Stimulated activated CD4-positive, alpha-beta T cell treated with anti-CD3 and anti-CD28 coated beads, Interleukin-1b, Interleukin-23, amount 100 ng/mL, for 4 hours (primary cell): Measurements from ENCODE around the gene FAM13C.
"Not testable (repeated sequence)": the region's sequence is repeated elsewhere in the genome, so short reads cannot be mapped to it uniquely, and the experiment has no call there.

Source experiments
- DNase-seq, 2 donors: peaks; one replicate each; pipeline ENCODE4 v3.0.0-alpha.2; 2020; ENCODE audit warnings: low read depth in 2 of 2

The FAM13C gene

GRCh38 chr10:59276919-59277318, 85.4 kb downstream of the FAM13C start:
- DNase-seq, result no peak

GRCh38 chr10:59276133-59276532, 86.2 kb downstream of the FAM13C start:
- DNase-seq, result no peak

- DNase-seq, result no peak
Observed at GRCh38 chr10:59273445-59273844, 88.9 kb downstream of the FAM13C start.

GRCh38 chr10:59272061-59272460, 90.3 kb downstream of the FAM13C start:
- no peak for DNase-seq

- DNase-seq, result no peak
Observed at GRCh38 chr10:59271160-59271559, 91.2 kb downstream of the FAM13C start.

GRCh38 chr10:59270492-59270891, 91.9 kb downstream of the FAM13C start:
- DNase-seq, result no peak

GRCh38 chr10:59269651-59270050, 92.7 kb downstream of the FAM13C start:
- no peak for DNase-seq

- no peak for DNase-seq
Observed at GRCh38 chr10:59268460-59268859, 93.9 kb downstream of the FAM13C start.

- no peak for DNase-seq
Observed at GRCh38 chr10:59266321-59266720, 96.0 kb downstream of the FAM13C start.

GRCh38 chr10:59265141-59265540, 97.2 kb downstream of the FAM13C start:
- DNase-seq, result no peak

- DNase-seq, result no peak
Observed at GRCh38 chr10:59258890-59259289, 103.5 kb downstream of the FAM13C start.

GRCh38 chr10:59257224-59257623, 105.1 kb downstream of the FAM13C start:
- DNase-seq, result no peak

- no peak for DNase-seq
Observed at GRCh38 chr10:59255463-59255862, 106.9 kb downstream of the FAM13C start.

GRCh38 chr10:59252491-59252890, 109.9 kb downstream of the FAM13C start:
- no peak for DNase-seq

GRCh38 chr10:59245686-59246085, 116.7 kb downstream of the FAM13C start:
- no peak for DNase-seq

- no peak for DNase-seq
Observed at GRCh38 chr10:59244871-59245270, 117.5 kb downstream of the FAM13C start.

GRCh38 chr10:59243611-59244195, 118.6 kb downstream of the FAM13C start:
- no peak for DNase-seq

- no peak for DNase-seq
Observed at GRCh38 chr10:59242991-59243390, 119.4 kb downstream of the FAM13C start.

- no peak for DNase-seq
Observed at GRCh38 chr10:59242057-59242456, 120.3 kb downstream of the FAM13C start.

- no peak for DNase-seq
Observed at GRCh38 chr10:59240582-59241183, 121.7 kb downstream of the FAM13C start.

- not testable (repeated sequence) for DNase-seq
Observed at GRCh38 chr10:59239108-59239507, 123.2 kb downstream of the FAM13C start.

- no peak for DNase-seq
Observed at GRCh38 chr10:59237775-59238174, 124.6 kb downstream of the FAM13C start.

- no peak for DNase-seq
Observed at GRCh38 chr10:59236064-59236697, 126.2 kb downstream of the FAM13C start.
